ENCODE measurements around the gene GAL3ST3.

- TF ChIP-seq POLR2AphosphoS5 (IDR thresholded peaks at IDR 0.05) (no peak), CTCF (IDR thresholded peaks at IDR 0.05) (no peak), POLR2A (IDR thresholded peaks at IDR 0.05) (no peak)
These were observed 15.6 kb upstream of the GAL3ST3 start for GRCh38 chr11:66064571-66064970.
